Transverse colon (tissue), 4 donors: ENCODE results near the gene PTPRD.

Experiments used
- CTCF ChIP-seq, 5 experiments: fragments of 200-600 bp in 3 of 5; fragments of 450-650 bp in 2 of 5; sonication (generic) in 3 of 5; IDR thresholded peaks; 1 replicate in 2 of 5; 2 replicates in 3 of 5; pipeline ENCODE4 v1.5.1; 2016 to 2017; ENCODE audit warnings: antibody characterized with exemption in 5 of 5, inconsistent platforms in 3 of 5, mild to moderate bottlenecking in 2 of 5, moderate library complexity in 1 of 5
- EP300 ChIP-seq: sonication (generic); formaldehyde crosslinking; IDR thresholded peaks from one replicate; pipeline ENCODE4 v1.6.1; 2017; ENCODE audit warnings: antibody characterized with exemption, low read depth
- POLR2A ChIP-seq: fragments of 450-650 bp; IDR thresholded peaks from one replicate; pipeline ENCODE4 v1.6.1; 2016; ENCODE audit warnings: antibody characterized with exemption, mild to moderate bottlenecking, moderate library complexity
- POLR2AphosphoS5 ChIP-seq, 3 donors: sonication (generic); formaldehyde crosslinking; IDR thresholded peaks; one replicate each; pipeline ENCODE4 v1.6.1; 2016; ENCODE audit warnings: antibody characterized with exemption in 3 of 3

GRCh38 chr9:8332331-8332650, 2280.5 kb downstream of the PTPRD start:
- TF ChIP-seq CTCF (IDR thresholded peaks at IDR 0.05) = no peak
- no peak for TF ChIP-seq POLR2A
- no peak for TF ChIP-seq POLR2AphosphoS5 (IDR thresholded peaks at IDR 0.05)
- TF ChIP-seq EP300 = no peak
